Measurements from ENCODE around the gene KERA. TPM values are rescaled to one million over a fixed set of nuclear protein-coding genes. Genes with fewer than 3 reads are reported as not detected.

KERA gene
- total and polyA plus RNA-seq, 2 experiments from 2014 or later = not detected

DNA sequence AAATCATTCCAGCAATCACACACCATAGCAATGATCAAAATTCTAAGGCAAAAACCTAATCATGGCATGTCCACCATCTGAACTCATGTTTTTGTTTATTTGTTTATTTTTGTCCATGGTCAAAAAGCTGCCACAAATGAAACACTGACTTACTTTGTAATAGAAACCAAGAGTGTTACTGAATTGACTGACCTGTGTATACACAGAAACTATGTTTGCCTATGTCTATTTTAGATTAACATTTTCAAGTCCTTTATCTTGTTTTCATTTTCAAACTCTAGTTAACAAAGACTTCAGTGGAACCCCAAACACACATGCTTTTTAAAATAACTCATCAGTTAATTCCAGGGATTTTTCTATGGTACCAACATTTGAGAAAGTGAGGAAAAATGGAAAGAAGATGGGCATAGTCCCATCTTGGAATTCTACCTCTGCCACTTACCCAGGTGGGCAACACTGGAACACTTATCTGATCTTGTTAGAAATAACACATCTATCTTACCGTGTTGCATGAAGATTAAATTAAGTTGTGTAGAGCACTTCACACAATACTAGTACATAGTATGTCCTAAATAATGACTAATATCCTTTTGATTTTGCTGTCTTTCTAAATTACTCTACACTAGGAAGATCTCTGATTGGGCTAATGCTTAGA is 47.1 kb upstream of the KERA start:
- no peak overlapping the region for H3K4me3 Mint-ChIP-seq
- H3K27ac ChIP-seq (ENCODE audit: low read depth) = no peak overlapping the region
- DNase-seq (ENCODE audit: low spot score) (no peak), ATAC-seq (no peak)
- H3K4me1 Mint-ChIP-seq = peaks cover 2% of the 10 kb centered on the region; the same call in 1 of the 3 replicates
- H3K9me2 ChIP-seq (ENCODE audit: insufficient read depth) = no peaks in the 10 kb centered on the region
- no peaks in the 10 kb centered on the region for H3K36me3 ChIP-seq (ENCODE audit: insufficient read depth)
- no peak overlapping the region for H3K4me2 ChIP-seq
- no peak overlapping the region for H2AFZ ChIP-seq
- H3K27me3 Mint-ChIP-seq (ENCODE audit: insufficient read depth, low read depth, poor library complexity) = no peaks in the 10 kb centered on the region
- no peaks in the 10 kb centered on the region for H3K79me2 ChIP-seq (replicated peaks; ENCODE audit: insufficient read depth)
- H3K4me3 ChIP-seq = no peak overlapping the region
- H3K9me3 Mint-ChIP-seq = no peaks in the 10 kb centered on the region
- TF ChIP-seq ZNF114 (CRISPR knock-in tag; IDR thresholded peaks at IDR 0.05) (no peak), EZH2phosphoT487 (IDR thresholded peaks at IDR 0.05; ENCODE audit: unreplicated experiment) (no peak), POLR2AphosphoS5 (IDR thresholded peaks at IDR 0.05; ENCODE audit: low read depth) (no peak), EZH2 (IDR thresholded peaks at IDR 0.05; ENCODE audit: low read depth, unreplicated experiment) (no peak), CTCF (conservative IDR thresholded peaks at IDR 0.05; ENCODE audit: low read depth in 2 of 2) (no peak), NANOG (IDR thresholded peaks at IDR 0.05; ENCODE audit: borderline replicate concordance) (no peak)
- no peaks in the 10 kb centered on the region for H3K36me3 Mint-ChIP-seq (ENCODE audit: low read depth)
- no peaks in the 10 kb centered on the region for H3F3A ChIP-seq (replicated peaks; ENCODE audit: low read depth)
- H3K4me1 ChIP-seq (ENCODE audit: insufficient read depth) = no peaks in the 10 kb centered on the region
- H4K20me1 ChIP-seq (replicated peaks; ENCODE audit: insufficient read depth) = no peaks in the 10 kb centered on the region
- no peak overlapping the region for H3K27ac Mint-ChIP-seq
- no peaks in the 10 kb centered on the region for H3K27me3 ChIP-seq (ENCODE audit: insufficient read depth)

DNA sequence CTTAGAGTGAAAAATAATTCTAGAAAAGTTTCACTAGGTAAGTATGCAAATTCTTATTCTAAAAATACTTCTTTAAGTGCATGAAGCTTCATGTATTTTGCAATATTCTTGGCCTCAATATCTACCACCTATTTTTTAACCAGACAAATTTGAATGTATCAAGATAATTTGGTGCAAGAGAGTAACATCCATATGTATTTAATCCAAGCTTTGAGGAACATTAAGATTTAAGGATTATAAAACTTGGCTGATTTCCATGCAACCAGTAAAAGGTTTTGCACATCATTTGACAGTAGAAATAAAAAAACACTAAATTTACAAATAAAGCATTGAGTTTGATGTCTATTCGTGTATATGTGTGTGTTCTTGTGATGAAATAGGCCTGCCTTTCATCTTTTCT is 45.8 kb upstream of the KERA start:
- Histone ChIP-seq H3K4me1 (ENCODE audit: insufficient read depth) (no peaks in the 10 kb centered on the region), H3K79me2 (replicated peaks; ENCODE audit: insufficient read depth) (no peaks in the 10 kb centered on the region), H3F3A (replicated peaks; ENCODE audit: low read depth) (no peaks in the 10 kb centered on the region), H3K4me3 (no peak overlapping the region), H3K27ac (ENCODE audit: low read depth) (no peak overlapping the region), H3K4me2 (no peak overlapping the region), H4K20me1 (replicated peaks; ENCODE audit: insufficient read depth) (no peaks in the 10 kb centered on the region), H3K27me3 (ENCODE audit: insufficient read depth) (no peaks in the 10 kb centered on the region), H3K36me3 (ENCODE audit: insufficient read depth) (no peaks in the 10 kb centered on the region), H3K9me2 (ENCODE audit: insufficient read depth) (no peaks in the 10 kb centered on the region), H2AFZ (no peak overlapping the region)
- no peaks in the 10 kb centered on the region for H3K27me3 Mint-ChIP-seq (ENCODE audit: insufficient read depth, low read depth, poor library complexity)
- H3K9me3 Mint-ChIP-seq = no peaks in the 10 kb centered on the region
- no peaks in the 10 kb centered on the region for H3K4me1 Mint-ChIP-seq
- no peak for DNase-seq (ENCODE audit: low spot score)
- H3K4me3 Mint-ChIP-seq = no peak overlapping the region
- no peaks in the 10 kb centered on the region for H3K36me3 Mint-ChIP-seq (ENCODE audit: low read depth)
- no peak overlapping the region for H3K27ac Mint-ChIP-seq
- no peak for ATAC-seq
- TF ChIP-seq NANOG (IDR thresholded peaks at IDR 0.05; ENCODE audit: borderline replicate concordance) (no peak), POLR2AphosphoS5 (IDR thresholded peaks at IDR 0.05; ENCODE audit: low read depth) (no peak), EZH2 (IDR thresholded peaks at IDR 0.05; ENCODE audit: low read depth, unreplicated experiment) (no peak)
- TF ChIP-seq, protein P1, sequence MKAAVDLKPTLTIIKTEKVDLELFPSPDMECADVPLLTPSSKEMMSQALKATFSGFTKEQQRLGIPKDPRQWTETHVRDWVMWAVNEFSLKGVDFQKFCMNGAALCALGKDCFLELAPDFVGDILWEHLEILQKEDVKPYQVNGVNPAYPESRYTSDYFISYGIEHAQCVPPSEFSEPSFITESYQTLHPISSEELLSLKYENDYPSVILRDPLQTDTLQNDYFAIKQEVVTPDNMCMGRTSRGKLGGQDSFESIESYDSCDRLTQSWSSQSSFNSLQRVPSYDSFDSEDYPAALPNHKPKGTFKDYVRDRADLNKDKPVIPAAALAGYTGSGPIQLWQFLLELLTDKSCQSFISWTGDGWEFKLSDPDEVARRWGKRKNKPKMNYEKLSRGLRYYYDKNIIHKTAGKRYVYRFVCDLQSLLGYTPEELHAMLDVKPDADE (IDR thresholded peaks at IDR 0.05) = no peak
- TF ChIP-seq, protein P2, sequence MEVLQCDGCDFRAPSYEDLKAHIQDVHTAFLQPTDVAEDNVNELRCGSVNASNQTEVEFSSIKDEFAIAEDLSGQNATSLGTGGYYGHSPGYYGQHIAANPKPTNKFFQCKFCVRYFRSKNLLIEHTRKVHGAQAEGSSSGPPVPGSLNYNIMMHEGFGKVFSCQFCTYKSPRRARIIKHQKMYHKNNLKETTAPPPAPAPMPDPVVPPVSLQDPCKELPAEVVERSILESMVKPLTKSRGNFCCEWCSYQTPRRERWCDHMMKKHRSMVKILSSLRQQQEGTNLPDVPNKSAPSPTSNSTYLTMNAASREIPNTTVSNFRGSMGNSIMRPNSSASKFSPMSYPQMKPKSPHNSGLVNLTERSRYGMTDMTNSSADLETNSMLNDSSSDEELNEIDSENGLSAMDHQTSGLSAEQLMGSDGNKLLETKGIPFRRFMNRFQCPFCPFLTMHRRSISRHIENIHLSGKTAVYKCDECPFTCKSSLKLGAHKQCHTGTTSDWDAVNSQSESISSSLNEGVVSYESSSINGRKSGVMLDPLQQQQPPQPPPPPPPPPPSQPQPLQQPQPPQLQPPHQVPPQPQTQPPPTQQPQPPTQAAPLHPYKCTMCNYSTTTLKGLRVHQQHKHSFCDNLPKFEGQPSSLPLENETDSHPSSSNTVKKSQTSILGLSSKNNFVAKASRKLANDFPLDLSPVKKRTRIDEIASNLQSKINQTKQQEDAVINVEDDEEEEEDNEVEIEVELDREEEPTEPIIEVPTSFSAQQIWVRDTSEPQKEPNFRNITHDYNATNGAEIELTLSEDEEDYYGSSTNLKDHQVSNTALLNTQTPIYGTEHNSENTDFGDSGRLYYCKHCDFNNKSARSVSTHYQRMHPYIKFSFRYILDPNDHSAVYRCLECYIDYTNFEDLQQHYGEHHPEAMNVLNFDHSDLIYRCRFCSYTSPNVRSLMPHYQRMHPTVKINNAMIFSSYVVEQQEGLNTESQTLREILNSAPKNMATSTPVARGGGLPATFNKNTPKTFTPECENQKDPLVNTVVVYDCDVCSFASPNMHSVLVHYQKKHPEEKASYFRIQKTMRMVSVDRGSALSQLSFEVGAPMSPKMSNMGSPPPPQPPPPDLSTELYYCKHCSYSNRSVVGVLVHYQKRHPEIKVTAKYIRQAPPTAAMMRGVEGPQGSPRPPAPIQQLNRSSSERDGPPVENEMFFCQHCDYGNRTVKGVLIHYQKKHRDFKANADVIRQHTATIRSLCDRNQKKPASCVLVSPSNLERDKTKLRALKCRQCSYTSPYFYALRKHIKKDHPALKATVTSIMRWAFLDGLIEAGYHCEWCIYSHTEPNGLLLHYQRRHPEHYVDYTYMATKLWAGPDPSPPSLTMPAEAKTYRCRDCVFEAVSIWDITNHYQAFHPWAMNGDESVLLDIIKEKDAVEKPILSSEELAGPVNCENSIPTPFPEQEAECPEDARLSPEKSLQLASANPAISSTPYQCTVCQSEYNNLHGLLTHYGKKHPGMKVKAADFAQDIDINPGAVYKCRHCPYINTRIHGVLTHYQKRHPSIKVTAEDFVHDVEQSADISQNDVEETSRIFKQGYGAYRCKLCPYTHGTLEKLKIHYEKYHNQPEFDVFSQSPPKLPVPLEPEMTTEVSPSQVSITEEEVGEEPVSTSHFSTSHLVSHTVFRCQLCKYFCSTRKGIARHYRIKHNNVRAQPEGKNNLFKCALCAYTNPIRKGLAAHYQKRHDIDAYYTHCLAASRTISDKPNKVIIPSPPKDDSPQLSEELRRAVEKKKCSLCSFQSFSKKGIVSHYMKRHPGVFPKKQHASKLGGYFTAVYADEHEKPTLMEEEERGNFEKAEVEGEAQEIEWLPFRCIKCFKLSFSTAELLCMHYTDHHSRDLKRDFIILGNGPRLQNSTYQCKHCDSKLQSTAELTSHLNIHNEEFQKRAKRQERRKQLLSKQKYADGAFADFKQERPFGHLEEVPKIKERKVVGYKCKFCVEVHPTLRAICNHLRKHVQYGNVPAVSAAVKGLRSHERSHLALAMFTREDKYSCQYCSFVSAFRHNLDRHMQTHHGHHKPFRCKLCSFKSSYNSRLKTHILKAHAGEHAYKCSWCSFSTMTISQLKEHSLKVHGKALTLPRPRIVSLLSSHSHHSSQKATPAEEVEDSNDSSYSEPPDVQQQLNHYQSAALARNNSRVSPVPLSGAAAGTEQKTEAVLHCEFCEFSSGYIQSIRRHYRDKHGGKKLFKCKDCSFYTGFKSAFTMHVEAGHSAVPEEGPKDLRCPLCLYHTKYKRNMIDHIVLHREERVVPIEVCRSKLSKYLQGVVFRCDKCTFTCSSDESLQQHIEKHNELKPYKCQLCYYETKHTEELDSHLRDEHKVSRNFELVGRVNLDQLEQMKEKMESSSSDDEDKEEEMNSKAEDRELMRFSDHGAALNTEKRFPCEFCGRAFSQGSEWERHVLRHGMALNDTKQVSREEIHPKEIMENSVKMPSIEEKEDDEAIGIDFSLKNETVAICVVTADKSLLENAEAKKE (CRISPR knock-in tag; IDR thresholded peaks at IDR 0.05) = no peak
